HepG2 (cell line): ENCODE data around the gene TPBG. TPM values are rescaled to one million over a fixed set of nuclear protein-coding genes. Genes with fewer than 3 reads are reported as not detected.

Experiments
- KDM2A ChIP-seq: sonication (generic); formaldehyde crosslinking; IDR thresholded peaks from 2 replicates; pipeline ENCODE4 v1.4.0; 2020; ENCODE audit warnings: low read depth, missing genetic modification reagents, borderline replicate concordance
- RERE ChIP-seq: IDR thresholded peaks from 2 replicates; pipeline ENCODE4 v1.6.1; 2016; ENCODE audit warnings: low read depth, missing genetic modification reagents, missing compliant biosample characterization
- RNF219 ChIP-seq: sonication (generic); formaldehyde crosslinking; IDR thresholded peaks from 2 replicates; pipeline ENCODE4 v1.5.0; 2020; ENCODE audit warnings: mild to moderate bottlenecking, missing genetic modification reagents
- polyA plus RNA-seq, 8 experiments: library from polyadenylated mRNA; depleted of rRNA in 3 of 8; stranded (reverse) in 7 of 8; unstranded in 1 of 8; fragments of >200 nt; fragmentation: Illumina TruSeq in 4 of 8; extraction: Trizol in 4 of 8; gene quantifications; 2 replicates each; pipeline versions ENCODE4 v1.2.1 to v1.2.3, GENCODE V29; 2011 to 2016; ENCODE audit warnings: low read depth in 4 of 8, missing spikeins in 1 of 8, mixed read lengths in 1 of 8; ENCODE audit not compliant: insufficient read depth in 1 of 8
- total RNA-seq, 5 experiments: library from RNA; depleted of rRNA; stranded (reverse); fragments of >200 nt; fragmentation: Illumina TruSeq; extraction: Trizol; gene quantifications; 2 replicates each; pipeline ENCODE4 v1.2.3, GENCODE V29; 2016; ENCODE audit warnings: low read depth in 1 of 5

TPBG gene
- total and polyA plus RNA-seq, 2 of the 13 experiments (the other 11 are each of a cell fraction or from before 2014, with no cell fraction given): 0.73 to 0.75 TPM

GRCh38 chr6:82362144-82362543 lies 1.5 kb upstream of the TPBG start (continued):
- TF ChIP-seq RNF219 (CRISPR knock-in tag) (no peak), KDM2A (CRISPR knock-in tag) (no peak), RERE (CRISPR knock-in tag) (no peak)
- TF ChIP-seq, all 625 proteins: peak for 0
